ENCODE results near the gene ZNF598.

The ZNF598 gene

DNA sequence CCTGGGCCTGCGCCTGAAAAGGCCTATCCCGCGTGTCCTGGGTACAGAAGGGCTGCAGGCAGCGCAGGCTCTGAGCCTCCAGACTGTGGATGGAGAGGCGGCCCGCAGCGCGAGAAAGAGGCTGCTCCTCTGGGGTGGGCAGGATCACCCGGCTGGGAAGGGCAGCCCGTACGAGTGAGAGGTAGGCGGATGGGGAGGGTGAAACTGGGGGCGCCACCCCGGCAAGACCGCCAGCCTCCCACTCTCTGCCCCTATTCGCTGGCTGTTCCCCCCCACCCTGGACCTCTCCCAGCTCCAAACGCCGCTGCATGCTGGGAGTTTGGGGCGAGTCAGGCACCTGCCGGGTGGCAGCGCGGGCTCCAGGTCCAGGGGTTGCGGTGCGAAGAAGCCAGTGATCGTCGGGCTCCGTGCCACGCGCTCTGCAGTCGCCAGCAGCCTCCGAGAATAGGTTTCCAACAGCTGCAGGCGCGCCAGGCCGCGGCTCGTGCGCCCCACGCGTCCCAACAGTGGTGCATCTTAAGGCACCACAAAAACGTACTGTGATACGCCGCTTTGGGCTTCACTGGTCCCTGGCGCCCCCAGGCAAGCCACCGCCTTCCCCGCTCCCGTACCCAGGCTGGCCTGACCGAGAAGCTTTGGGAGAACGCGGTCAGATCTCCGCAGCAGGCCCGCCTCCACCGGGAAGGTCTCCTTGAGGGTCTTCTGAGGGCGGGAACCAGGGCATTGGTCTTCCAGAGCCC is 29.4 kb downstream of the ZNF598 start:
- DNase-seq (ENCODE audit: low read depth), result no peak
- in situ Hi-C loops (cut with HindIII; ENCODE audit: low sequenced_read_pairs), result loop anchor here (5.0 kb wide), 1 partner anchor 57 kb away; no protein-coding TSS in a partner anchor
- no peak overlapping the region for H3K4me3 ChIP-seq (ENCODE audit: low read depth, low read length)
- TF ChIP-seq, protein P1, sequence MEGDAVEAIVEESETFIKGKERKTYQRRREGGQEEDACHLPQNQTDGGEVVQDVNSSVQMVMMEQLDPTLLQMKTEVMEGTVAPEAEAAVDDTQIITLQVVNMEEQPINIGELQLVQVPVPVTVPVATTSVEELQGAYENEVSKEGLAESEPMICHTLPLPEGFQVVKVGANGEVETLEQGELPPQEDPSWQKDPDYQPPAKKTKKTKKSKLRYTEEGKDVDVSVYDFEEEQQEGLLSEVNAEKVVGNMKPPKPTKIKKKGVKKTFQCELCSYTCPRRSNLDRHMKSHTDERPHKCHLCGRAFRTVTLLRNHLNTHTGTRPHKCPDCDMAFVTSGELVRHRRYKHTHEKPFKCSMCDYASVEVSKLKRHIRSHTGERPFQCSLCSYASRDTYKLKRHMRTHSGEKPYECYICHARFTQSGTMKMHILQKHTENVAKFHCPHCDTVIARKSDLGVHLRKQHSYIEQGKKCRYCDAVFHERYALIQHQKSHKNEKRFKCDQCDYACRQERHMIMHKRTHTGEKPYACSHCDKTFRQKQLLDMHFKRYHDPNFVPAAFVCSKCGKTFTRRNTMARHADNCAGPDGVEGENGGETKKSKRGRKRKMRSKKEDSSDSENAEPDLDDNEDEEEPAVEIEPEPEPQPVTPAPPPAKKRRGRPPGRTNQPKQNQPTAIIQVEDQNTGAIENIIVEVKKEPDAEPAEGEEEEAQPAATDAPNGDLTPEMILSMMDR (IDR thresholded peaks at IDR 0.05; ENCODE audit: low read depth, low read length, missing control alignments), result no peak

DNA sequence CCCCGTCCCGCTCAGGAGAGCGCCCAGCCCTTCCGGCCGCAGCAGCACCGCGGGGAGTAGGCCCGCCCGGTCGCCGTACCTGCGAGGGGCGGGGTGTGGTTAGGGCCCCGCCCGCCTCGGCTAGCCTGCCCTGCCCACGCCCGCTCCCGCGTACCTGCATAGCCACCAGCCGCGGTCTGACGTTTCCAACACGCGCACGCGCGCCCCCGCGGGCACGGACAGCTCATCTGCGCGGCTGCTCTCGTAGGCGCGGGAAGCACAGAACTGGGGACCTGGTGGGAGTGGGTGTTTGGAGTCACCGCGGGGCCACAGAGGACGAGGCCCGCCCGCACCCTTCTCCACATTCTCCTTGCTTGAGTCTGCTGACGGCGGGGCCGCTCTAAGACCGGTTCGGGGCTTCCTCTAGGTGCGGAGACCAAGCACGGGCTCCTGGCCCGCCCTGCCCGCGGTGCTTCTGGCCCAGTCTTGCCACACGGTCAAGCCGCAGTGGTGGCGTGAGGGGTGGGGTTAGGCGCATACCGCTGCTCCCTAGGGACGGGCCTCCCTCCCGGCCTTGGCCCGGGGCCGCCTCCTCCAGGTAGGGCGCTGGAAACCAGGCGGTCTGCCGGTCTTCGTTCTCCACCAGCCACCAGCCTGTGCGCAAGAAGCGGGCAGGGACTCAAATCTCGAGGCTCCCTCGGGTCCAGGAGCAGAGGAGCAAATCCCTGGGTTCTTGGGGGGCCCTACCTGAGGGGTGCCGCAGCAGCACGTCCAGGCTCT is 30.2 kb downstream of the ZNF598 start:
- in situ Hi-C loops (cut with HindIII; ENCODE audit: low sequenced_read_pairs), result loop anchor here (5.0 kb wide), 1 partner anchor 58 kb away; no protein-coding TSS in a partner anchor
- TF ChIP-seq, protein P1 (IDR thresholded peaks at IDR 0.05; ENCODE audit: low read depth, low read length, missing control alignments), result no peak
- H3K4me3 ChIP-seq (ENCODE audit: low read depth, low read length), result no peak overlapping the region
- DNase-seq (ENCODE audit: low read depth), result no peak

DNA sequence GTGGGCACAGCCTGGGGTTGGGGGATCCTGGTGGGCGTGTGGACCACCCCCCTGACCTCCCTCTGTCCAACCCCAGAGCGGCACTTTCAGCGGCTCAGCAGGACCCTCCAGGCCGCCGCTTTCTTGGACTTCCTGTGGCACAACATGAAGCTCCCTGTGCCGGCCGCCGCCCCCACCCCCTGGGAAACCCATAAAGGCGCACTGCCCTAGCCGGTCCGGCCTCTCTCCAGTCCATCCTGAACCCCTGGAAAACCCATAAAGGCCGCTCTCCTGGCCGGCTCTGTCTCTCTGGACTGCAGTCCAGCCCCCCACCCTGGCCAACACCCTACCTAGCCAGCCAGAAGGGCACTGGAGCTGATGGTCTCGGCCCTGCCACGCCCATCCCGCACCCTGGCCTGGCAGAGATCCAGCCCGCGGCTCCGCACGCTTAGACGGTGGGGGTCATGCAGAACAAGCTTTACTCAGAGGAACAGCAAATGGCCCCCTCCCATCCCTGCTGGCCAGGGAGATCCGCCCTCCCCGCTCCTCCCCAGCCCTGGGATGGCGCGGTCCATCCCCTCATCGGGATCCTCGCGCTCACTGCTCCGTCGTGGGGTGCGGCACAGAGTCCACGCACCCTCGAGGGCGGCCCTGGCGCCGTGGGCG is 31.0 kb downstream of the ZNF598 start:
- TF ChIP-seq, protein P1 (IDR thresholded peaks at IDR 0.05; ENCODE audit: low read depth, low read length, missing control alignments), result no peak
- in situ Hi-C loops (cut with HindIII; ENCODE audit: low sequenced_read_pairs), result no loop called here
- H3K4me3 ChIP-seq (ENCODE audit: low read depth, low read length), result no peak overlapping the region
- no peak for DNase-seq (ENCODE audit: low read depth)

DNA sequence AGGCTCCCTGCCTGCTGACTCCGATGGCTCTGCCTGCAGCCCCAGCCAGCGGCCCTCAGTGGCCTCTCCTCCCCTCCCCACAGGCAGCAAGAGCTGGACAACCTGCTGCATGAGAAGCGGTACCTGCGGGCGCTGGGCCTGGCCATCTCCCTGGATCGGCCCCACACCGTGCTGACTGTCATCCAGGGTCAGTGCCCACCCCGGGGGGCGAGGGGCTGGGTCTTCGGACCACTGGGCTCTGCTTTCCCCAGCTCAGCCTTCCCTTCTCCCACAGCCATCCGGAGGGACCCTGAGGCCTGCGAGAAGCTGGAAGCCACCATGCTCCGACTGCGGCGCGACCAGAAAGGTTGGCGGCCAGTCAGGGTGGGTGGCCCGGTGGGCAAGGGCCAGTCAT is 31.7 kb downstream of the ZNF598 start:
- no peak overlapping the region for H3K4me3 ChIP-seq (ENCODE audit: low read depth, low read length)
- DNase-seq (ENCODE audit: low read depth), result no peak
- in situ Hi-C loops (cut with HindIII; ENCODE audit: low sequenced_read_pairs), result no loop called here
- TF ChIP-seq, protein P1 (IDR thresholded peaks at IDR 0.05; ENCODE audit: low read depth, low read length, missing control alignments), result no peak

DNA sequence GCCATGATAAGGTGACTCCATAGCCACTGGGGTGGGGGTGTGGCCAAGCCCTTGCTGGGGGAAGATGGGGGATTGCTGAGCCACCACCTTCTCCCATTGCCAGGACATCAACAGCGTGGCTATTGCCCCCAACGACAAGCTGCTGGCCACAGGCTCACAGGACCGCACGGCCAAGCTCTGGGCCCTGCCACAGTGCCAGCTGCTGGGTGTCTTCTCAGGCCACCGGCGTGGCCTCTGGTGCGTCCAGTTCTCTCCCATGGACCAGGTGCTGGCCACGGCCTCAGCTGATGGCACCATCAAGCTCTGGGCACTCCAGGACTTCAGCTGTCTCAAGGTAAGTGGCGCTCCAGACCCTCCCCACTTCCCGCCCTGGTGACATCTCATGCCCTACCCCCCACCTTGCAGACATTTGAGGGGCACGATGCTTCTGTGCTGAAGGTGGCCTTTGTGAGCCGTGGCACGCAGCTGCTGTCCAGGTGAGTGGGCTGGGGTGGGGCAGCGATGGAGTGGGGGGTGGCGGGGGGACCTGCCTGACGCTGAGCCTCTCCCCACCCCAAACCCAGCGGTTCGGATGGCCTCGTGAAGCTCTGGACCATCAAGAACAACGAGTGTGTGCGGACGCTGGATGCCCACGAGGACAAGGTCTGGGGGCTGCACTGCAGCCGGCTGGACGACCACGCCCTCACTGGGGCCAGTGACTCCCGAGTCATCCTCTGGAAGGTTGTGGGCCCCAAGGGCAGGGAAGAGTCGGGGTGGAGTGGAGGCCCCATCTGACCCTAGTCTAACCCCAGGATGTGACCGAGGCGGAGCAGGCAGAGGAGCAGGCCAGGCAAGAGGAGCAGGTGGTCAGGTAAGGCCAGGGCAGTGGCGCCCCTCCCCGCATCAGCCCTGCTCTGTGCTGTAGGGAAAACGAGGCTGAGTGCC is 32.4 kb downstream of the ZNF598 start:
- H3K4me3 ChIP-seq (ENCODE audit: low read depth, low read length), result no peak overlapping the region
- no peak for DNase-seq (ENCODE audit: low read depth)
- TF ChIP-seq, protein P1 (IDR thresholded peaks at IDR 0.05; ENCODE audit: low read depth, low read length, missing control alignments), result no peak
- in situ Hi-C loops (cut with HindIII; ENCODE audit: low sequenced_read_pairs), result no loop called here

DNA sequence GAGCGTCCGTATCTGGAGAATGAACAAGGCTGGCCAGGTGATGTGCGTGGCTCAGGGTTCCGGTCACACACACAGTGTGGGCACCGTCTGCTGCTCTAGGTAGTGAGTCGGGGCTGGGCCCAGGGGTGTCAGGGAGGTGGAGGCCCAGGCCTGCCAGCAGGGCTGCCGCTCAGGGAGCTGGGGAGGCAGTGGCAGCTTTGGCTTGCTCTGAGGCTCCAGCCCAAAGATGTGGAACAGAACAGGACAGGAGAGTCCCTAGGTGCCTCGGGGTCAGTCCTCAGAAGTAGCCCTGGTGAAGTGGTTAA is 33.5 kb downstream of the ZNF598 start:
- TF ChIP-seq, protein P1 (IDR thresholded peaks at IDR 0.05; ENCODE audit: low read depth, low read length, missing control alignments), result no peak
- in situ Hi-C loops (cut with HindIII; ENCODE audit: low sequenced_read_pairs), result no loop called here
- DNase-seq (ENCODE audit: low read depth), result no peak
- H3K4me3 ChIP-seq (ENCODE audit: low read depth, low read length), result no peak overlapping the region

Measured in astrocyte of the cerebellum (primary cell).